MM.1S (cell line): ENCODE measurements around the gene NLRP6.

Experiments used
- CTCF ChIP-seq: fragments of 300-600 bp; sonication (generic); IDR thresholded peaks from 2 replicates; pipeline ENCODE4 v1.5.1; 2016; ENCODE audit warnings: antibody characterized with exemption, low read length, mixed read lengths
- EZH2 ChIP-seq: fragments of 300-600 bp; sonication (generic); optimal IDR thresholded peaks from 2 replicates; pipeline ENCODE3; 2017; ENCODE audit warnings: low read depth, mild to moderate bottlenecking, antibody characterized with exemption, low read length, mixed read lengths

- TF ChIP-seq CTCF, result no peak
- TF ChIP-seq EZH2, result no peak
Measured at GRCh38 chr11:315051-315481, 36.9 kb downstream of the NLRP6 start.
